Activated naive CD8-positive, alpha-beta T cell treated with anti-CD3 and anti-CD28 coated beads, Interleukin-2, amount 50 U/mL, for 16 hours (primary cell): ENCODE data around the gene PAM.

Experiments
- DNase-seq: peaks from one replicate; pipeline ENCODE4 v3.0.0-alpha.2; 2020; ENCODE audit warnings: low read depth, low spot score

The PAM gene

DNA sequence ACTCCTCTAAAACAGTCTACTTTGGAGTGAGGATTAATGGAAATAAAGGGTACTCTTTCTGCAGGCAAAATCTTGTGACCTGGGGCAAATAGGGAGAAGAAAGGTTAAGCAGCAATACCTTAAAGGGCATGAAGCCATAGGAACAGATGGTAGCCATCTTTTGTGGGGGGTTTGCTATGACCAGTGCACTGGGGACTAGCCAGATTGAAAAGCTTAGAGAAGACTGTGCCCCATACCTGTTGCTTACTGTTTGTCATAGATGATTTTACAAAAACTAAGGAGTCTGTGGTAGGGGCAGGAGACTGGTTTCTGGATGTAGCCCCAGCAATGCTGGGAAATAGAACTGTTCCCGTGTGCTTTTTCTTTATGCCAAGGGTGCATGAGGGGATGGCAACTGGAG, 58.6 kb downstream of the PAM start:
- no peak for DNase-seq

GRCh38 chr5:102815084-102815483, 60.0 kb downstream of the PAM start:
- DNase-seq: no peak

- DNase-seq: no peak
Measured at GRCh38 chr5:102815540-102816332, 60.6 kb downstream of the PAM start.

DNA sequence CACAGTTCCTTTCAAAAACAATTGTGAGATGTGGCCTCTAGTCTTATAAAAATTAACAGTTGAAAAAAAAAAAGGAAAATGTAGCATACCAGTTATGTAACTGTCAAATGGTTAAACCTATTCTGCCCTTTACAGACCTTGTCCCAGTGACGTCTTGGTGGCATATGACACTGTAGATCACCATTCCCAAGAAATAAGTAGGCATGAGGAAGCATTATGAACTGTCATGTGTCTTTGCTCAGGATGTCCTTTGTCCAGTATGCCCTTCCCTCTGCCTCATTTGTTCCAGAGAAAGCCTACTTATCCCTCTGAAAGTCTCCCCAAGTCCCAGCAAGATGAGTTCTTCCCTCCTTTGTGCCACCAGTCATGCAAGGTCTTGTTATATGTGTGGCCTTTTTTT, 63.2 kb downstream of the PAM start:
- DNase-seq: no peak

GRCh38 chr5:102818934-102819333, 63.8 kb downstream of the PAM start:
- no peak for DNase-seq

DNA sequence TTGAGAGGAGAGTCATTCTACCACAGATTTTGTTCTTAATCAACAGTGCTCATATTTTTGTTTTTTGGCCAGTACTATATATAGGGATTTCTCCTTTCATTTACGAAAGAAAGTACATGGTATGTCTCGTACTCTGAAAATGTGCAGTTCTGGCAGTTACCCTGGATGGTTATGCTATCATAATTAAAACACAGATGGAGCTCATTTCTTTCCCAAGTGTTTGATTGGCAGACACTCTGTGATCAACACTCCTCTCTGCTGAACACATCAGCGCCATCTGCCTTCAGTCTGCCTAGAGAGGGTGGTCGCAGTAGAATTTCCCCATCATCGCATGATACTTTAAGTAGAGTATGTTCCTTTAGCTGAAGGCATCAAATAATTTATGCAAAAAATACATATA, 64.5 kb downstream of the PAM start:
- DNase-seq: no peak

DNA sequence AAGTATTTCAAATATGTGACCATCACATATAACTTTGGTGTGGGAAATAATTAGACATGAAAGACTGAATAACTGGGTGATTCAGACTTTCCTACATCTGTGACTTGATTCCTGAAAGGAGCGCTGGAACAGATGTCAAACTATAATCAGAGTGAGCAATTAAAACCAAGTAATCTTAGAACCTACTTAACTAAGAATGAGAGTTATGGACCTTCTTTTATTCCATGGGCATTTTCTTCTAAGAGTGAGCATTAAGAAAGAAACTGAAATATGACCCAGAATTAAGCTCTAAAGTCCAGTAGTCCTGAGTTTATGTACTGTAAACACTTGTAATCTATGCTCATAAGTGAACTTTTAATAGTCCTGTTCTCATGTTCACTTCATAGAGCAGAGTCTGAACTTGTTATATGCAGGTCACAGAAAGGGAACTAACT, 68.4 kb downstream of the PAM start:
- DNase-seq: no peak

GRCh38 chr5:102826629-102827028, 71.5 kb downstream of the PAM start:
- no peak for DNase-seq

GRCh38 chr5:102830241-102830640, 75.1 kb downstream of the PAM start:
- DNase-seq: no peak

DNA sequence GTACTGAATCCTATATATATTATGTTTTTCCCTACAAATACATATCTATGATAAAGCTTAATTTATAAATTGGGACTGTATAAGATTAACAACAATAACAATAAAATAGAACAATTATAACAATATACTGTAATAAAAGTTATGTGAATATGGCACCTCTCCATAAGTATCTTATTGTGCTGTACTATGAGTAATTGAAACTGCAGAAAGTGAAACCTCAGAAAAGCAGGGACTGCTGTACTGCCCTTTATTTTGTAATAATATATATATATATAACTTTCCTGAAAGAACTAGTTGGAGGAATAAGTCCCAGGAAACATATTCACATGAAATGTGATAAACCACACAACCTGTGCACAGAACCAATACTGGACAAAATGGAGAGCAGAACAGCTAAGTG, 77.3 kb downstream of the PAM start:
- no peak for DNase-seq

DNA sequence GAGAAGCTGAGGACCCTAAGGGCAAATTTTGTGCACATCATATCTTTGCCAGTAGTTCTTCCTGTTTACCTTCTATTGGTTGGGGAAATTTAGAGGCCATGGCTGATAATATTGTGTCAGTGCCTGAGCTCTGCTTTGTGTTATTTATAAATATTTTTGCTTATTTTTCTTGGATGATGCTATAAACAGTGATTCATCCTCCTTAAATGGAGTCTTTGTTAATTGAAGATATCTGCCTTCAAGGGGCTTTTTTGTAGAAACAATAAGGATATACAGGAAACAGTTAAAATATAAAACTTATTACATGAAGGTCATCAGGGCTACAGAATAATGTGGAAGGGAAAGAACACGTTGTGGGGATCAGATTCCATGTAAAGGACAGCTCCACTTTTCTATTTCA, 78.0 kb downstream of the PAM start:
- no peak for DNase-seq

GRCh38 chr5:102834438-102834964, 79.4 kb downstream of the PAM start:
- no peak for DNase-seq

DNA sequence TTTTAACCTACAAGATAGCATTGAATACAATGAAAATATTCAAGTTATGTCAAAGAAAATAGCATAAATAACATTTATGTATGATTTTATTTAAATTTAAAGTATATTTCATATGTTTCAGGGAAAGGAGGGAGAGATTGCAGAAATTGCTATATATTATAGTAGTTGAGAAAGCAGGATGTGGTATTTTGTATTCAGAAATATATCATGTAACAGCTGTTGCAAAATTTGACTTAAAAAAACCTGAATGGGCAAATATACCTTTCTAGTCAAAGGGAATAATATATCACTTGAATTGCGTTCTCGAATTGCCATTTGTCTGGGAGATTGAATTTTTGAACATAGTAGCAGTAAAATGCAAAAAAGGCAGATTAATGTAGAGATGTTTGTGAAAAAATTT, 80.6 kb downstream of the PAM start:
- DNase-seq: no peak

DNA sequence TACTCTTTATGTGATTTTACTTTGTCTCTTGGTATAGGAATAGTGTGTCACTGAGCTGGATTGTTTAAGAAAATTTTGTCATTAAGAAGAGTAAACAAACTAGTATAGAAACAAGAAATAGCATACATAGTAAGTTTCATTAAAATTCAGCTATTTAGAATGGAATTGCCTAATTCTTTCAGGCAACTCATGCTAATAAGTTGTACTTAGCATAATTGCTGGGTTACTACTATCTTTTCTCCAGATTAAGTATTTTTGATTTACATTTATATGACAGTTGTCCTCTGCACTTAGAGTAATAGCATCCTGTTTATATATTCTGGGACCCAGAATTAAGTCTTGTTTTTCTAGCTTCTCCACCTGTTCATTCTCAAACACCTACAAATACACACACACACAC, 85.9 kb downstream of the PAM start:
- DNase-seq: no peak

DNA sequence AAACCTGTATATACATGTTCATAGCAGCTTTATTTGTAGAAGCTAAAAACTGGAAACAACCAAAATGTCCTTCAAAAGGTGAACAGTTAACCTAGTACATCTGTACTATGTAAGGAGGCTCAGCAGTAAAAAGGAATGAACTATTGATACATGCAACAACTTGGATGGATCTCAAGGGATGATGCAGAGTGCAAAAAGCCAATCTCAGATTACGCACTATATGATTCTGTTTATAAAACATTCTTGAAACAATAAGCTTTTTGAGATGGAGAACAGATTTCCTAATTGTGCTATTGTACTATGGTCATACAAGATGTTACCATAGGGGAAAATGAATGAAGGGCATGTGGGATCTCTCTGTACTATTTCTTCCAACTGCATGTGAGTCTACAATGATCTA, 88.9 kb downstream of the PAM start:
- no peak for DNase-seq

DNA sequence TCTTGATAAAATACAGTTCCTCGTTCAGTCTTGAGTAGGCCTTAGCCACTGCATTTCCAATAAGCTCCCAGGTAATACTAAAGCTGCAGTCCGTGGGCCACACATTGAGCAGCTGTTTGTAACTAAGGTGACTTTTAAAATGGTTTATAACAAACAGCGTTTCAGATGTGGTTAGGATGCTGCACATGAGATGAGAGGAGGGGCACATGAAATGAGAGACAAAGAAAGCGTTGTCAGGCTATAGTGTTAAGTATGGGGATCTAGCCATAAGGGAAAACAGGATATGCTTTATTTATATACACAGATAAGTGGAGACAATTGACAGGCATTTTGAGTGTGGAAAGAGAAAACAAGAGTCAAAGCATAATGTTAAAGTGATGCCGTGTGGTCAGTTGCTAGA, 89.9 kb downstream of the PAM start:
- no peak for DNase-seq

GRCh38 chr5:102850503-102850902, 95.4 kb downstream of the PAM start:
- DNase-seq: no peak

DNA sequence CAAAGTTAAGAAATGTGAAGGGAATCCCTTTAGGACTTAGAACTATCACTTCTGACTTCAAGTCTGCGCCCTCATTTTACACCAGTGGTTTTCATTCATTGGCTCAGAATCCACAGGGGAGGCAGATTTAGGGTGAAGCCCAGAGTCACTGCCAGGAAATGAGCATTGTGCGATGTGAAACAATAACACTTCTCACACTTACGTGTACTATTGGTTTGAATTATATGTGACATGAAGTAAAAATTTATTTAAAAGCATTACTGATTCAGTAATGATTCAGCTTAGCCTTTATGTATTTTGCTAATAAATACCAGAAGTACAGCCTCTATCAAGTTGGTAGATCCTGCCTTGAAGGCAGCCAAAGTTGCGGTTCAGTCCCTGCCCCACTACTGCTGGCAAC, 98.6 kb downstream of the PAM start:
- DNase-seq: no peak

- DNase-seq: no peak
Measured at GRCh38 chr5:102855681-102856388, 100.7 kb downstream of the PAM start.

- no peak for DNase-seq
Measured at GRCh38 chr5:102856389-102856777, 101.3 kb downstream of the PAM start.

GRCh38 chr5:102857076-102857818, 102.1 kb downstream of the PAM start:
- no peak for DNase-seq

DNA sequence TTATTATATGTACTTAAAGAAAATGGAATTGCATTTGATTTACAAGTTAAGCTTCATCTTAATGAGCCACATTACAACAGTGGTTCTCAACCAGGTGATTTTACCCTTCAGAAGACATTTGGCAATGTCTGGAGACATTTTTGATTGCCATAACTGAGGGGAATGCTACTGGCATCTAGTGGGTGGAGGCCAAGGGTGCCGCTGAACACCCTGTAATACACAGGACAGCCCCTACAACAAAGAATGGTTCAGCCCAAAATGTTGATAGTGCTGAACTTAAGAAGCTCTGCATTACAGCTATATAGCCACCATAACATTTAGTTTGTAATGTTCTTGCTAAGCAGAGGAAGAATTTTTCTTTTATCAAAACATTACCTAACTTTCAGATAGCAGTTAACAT, 103.1 kb downstream of the PAM start:
- no peak for DNase-seq
